Femur (tissue), 1 donor: ENCODE results near the gene MAP6.
A peak's percentile ranks its signal among the peaks of the same experiment; 100 is the strongest.

Experiments
- DNase-seq: peaks from one replicate; pipeline ENCODE4 v3.0.0-alpha.2; 2017

The MAP6 gene

DNA sequence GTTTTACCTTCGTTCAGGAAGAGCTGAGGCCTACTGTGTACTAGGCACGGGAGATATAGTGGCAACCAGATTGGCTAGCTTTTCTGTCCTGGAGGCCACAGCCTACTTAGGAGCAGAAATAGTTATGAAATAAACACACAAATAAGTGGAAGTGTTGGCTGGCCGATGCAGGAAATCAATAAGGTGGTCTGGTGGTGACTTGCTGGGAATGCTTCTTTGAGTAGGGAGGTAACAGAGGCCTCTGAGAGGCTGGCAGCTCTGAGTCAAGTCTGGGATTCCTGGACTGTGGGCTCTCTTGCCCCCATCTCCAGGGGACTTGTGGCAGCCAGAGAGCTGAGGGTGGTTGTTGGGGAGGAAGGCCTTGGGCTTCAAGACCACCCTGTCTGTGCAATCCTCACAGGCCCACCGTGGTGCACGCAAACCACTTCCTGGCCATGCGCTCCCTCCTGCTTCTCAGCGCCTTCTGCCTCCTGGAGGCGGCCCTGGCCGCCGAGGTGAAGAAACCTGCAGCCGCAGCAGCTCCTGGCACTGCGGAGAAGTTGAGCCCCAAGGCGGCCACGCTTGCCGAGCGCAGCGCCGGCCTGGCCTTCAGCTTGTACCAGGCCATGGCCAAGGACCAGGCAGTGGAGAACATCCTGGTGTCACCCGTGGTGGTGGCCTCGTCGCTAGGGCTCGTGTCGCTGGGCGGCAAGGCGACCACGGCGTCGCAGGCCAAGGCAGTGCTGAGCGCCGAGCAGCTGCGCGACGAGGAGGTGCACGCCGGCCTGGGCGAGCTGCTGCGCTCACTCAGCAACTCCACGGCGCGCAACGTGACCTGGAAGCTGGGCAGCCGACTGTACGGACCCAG is 102.7 kb downstream of the MAP6 start:
- DNase-seq, result no peak

DNA sequence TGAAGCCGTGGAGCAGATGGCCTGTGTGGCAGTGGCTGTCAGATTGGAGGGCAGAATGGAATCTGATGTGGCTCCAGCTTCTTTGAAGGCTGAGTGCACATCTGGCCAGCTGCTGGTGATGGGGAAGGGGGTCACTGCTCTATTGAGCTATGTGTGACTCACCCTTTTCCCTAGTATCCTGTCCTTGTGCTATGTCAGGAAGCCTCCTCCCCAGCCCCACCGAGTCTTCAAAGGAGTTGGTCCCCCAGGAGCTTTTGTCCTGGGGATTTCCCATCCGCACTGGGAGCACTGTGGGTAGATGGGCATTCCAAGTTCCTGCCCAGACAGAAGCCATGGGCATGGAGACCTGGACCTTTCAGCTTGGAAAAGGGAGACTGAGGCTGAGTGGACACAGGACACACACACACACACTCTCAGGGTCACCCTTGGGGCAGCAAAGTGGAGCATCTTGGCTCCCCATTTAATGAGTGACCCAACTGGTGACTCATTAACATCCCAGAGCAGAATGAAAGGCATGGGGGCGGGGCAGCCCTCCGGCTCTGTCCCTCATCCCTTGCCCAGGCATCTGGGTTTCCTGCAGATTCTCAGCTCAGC is 103.5 kb downstream of the MAP6 start:
- no peak for DNase-seq

- peak; percentile 91 for DNase-seq
Measured at GRCh38 chr11:75563978-75564552, 104.8 kb downstream of the MAP6 start.

GRCh38 chr11:75563501-75563977 is 105.3 kb downstream of the MAP6 start:
- no peak for DNase-seq

DNA sequence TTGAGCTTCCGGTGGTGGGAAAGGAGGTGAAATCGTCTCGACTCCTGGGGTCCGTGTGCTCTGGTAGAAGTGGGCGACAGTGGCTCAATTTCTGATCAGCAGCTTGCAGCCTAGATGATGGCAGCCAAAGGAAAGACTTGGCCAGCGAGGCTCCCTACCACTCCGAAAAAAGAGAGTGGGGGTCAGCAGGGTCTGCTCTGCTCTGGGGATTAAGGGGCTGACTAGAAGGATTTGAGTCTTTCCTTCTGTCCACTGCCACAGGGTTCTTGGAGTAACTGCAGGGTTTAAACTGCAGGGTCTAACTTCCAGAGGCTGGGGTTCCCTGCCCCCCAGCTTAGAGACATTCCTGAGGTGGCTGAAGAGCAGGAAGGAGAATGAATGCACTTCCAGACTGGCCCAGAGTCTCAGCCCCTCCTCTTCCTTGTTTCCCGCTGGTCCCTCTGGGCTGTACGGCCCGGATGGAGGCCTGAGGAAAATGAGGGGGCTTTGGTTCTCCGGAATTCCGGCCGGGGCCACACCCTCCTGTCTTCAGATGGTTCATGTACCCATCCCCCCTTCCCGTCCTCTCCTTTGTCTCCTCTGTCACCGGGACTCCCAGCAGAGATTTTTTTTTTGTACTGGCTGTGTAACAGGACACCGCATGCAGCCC is 105.9 kb downstream of the MAP6 start:
- peak; percentile 85 for DNase-seq

- peak; percentile 95 for DNase-seq
Measured at GRCh38 chr11:75562048-75562835, 106.6 kb downstream of the MAP6 start, which contains the start of gene SERPINH1. SERPINH1 (plus strand) TSS chr11:75562253; CDS start chr11:75566350, 4,097 bp downstream.

DNA sequence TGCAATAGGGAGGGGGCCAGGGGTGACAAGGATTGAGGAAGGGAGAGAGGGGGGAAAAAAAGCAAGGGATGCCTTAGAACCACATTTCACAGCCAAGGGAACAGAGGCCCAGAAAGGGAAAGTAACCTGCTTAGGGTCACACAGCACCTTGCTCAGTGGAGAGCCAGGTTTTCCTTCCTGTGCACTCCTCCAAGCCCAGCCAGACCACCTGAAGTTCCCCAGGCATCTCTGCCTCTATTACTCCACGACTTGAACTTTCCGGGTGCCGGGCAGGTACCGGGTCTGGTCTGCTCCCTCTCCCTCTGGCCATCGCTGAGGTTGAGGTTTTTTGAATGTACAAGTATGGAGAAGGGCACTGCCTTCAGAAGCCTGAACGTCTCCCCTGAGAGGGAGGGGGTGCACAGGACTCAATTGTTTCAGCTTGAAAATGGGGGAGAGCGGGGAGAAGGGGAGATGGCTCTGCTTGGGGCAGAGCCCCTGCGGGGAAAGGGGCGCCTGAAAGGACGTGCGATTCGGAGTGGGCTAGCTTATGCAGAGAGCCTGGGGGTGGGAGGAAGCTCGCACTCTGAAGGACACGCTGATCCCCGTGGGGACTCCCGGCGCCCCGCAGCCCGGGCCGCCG is 107.3 kb downstream of the MAP6 start:
- DNase-seq, result no peak

DNA sequence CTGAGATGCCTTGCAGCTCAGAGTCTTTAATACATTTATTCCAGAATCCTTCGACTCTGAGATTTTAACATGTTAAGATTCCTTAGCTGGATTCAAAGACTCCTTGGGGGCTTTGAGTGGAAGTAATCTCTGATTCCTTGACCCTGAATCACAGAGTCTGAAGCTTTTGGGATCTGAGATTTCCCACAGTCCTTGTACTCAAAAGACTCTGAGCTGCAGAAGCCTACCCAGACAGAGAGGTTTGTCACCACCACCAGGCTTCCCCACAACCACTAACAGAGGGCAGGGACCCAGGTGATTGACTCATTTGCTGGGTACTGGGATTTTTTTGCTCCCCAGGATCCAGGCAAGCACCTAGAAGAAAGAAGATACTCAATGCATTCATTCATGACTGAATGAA is 108.2 kb downstream of the MAP6 start:
- no peak for DNase-seq

- peak; percentile 90 for DNase-seq
Measured at GRCh38 chr11:75558939-75559843, 109.6 kb downstream of the MAP6 start.

- DNase-seq, result peak; percentile 91
Measured at GRCh38 chr11:75557666-75558494, 111.0 kb downstream of the MAP6 start.

- DNase-seq, result no peak
Measured at GRCh38 chr11:75556275-75556674, 112.6 kb downstream of the MAP6 start.

DNA sequence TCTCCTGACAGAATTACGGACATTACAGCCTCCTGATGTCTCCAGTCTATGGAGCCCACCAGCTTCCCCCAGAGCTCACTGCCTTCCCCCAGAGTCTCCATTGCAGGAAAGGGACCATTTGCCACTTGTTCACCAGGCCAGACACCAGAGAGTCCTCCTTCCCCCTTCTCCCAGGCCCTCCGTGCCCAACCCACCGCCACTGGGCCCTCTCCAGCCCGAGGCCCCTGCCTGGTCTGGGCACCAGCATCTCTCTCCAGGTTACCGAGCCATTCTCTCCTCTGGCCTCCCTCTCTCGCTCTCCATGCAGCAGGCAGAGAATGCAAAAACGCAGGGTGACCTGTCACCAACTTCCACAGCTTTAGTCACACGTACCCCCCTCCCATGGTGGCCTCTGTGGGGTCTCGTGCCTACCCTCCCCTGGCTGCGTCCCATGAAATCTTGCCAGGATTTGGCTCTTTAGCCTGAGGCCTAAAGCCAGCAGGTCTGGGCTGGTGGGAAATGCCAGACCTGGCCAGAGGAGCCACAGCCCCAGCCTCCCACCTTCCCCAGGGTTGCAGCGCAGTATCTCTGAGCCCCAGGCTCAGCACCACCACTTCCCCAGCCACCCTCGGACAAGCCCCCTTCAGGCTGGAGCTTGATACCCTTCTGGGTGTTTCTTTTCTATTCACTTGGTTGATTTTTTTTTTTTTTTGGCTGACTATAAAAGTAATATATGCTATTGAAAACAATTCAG is 113.6 kb downstream of the MAP6 start:
- DNase-seq, result no peak

- DNase-seq, result peak; percentile 99
Measured at GRCh38 chr11:75554258-75555022, 114.4 kb downstream of the MAP6 start.

- no peak for DNase-seq
Measured at GRCh38 chr11:75553889-75554257, 115.0 kb downstream of the MAP6 start.

DNA sequence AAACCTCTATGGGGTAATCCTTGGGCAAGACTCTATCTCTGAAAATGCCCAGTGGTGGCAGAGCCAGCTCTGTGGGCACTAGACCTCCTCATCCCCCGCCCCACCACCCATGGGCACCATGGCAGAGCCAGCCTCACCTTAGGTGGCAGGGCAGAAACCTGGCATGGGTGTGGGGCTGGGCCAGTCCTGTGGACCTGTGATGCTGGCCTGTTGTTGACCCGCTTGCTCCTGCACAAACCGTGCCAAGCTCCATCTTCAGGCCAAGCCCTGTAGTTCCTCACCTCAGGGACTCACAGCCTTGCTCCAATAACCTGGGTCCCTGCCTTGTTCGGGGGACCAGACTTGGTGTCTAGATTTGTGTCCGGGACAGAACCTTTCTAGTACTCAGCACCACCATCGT is 115.7 kb downstream of the MAP6 start:
- DNase-seq, result no peak

- DNase-seq, result no peak
Measured at GRCh38 chr11:75549370-75549958, 119.4 kb downstream of the MAP6 start.

DNA sequence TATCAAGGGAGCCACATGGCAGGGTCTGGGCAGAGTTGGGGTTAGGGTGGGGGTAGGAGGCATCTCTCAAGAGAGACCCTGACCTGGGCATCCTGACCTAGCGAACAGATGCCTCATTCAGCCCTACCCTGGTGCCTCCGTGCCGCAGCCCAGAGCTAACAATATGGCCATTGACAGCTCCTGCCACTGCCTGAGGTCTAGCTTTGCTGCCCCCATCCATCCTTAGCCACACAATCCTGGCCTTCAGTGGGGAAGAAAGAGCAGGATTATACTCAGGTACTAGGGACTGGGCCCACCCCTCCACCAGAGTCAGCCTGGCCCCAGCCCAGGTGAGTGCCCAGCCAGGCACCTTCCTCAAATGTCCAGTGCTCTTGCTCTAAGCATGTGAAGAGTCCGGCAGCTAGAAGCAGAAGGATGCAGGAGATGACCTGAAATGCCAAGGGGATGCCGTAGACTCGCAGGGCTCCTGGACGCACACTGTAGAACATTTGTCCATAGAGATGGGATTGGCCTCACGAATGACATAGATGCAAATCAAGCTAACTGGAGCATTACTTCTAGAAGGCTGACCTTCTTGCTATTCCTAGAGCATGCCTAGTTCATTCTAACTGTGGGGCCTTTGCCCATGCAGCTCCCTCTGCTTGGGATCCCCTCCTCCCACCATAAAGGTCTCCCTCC is 120.1 kb downstream of the MAP6 start:
- DNase-seq, result no peak
